OCI-LY1 (cell line): ENCODE data around the gene SH3PXD2A.

Experiments used
- H2AFZ ChIP-seq: fragments of 200-600 bp; sonication (generic), shearing (Covaris generic); 2 replicates; pipeline ENCODE4 v1.6.0; 2014; ENCODE audit warnings: antibody characterized with exemption, mild to moderate bottlenecking, low read length
- H3F3A ChIP-seq: fragments of 200-600 bp; sonication (generic), shearing (Covaris generic); 2 replicates; pipeline ENCODE4 v1.6.0; 2014; ENCODE audit warnings: mild to moderate bottlenecking, antibody characterized with exemption, low read length, moderate library complexity; ENCODE audit not compliant: insufficient read depth
- H3K27ac ChIP-seq: fragments of 200-600 bp; sonication (generic); 2 replicates; pipeline ENCODE4 v1.5.1; 2014; ENCODE audit warnings: low read length, mixed run types, mild to moderate bottlenecking, low read depth; ENCODE audit not compliant: poor library complexity, severe bottlenecking
- H3K27me3 ChIP-seq: fragments of 200-600 bp; sonication (generic); 2 replicates; pipeline ENCODE4 v1.6.0; 2014; ENCODE audit warnings: antibody characterized with exemption, mild to moderate bottlenecking, low read length, moderate library complexity; ENCODE audit not compliant: insufficient read depth
- H3K36me3 ChIP-seq: fragments of 200-600 bp; sonication (generic); 2 replicates; pipeline ENCODE4 v1.6.1; 2014; ENCODE audit warnings: mild to moderate bottlenecking, antibody characterized with exemption, low read length, moderate library complexity, mixed read lengths; ENCODE audit not compliant: insufficient read depth
- H3K4me1 ChIP-seq: fragments of 200-600 bp; sonication (generic); 2 replicates; pipeline ENCODE4 v1.5.1; 2014; ENCODE audit warnings: mild to moderate bottlenecking, low read length, moderate library complexity; ENCODE audit not compliant: insufficient read depth, severe bottlenecking
- H3K4me2 ChIP-seq: fragments of 200-600 bp; sonication (generic), shearing (Covaris generic); 2 replicates; pipeline ENCODE4 v1.6.1; 2014; ENCODE audit warnings: low read length
- H3K4me3 ChIP-seq: fragments of 200-600 bp; sonication (generic); 2 replicates; pipeline ENCODE4 v1.5.1; 2014; ENCODE audit warnings: low read length, low read depth, mild to moderate bottlenecking, mixed read lengths; ENCODE audit not compliant: poor library complexity, severe bottlenecking
- H3K79me2 ChIP-seq: fragments of 200-600 bp; shearing (Covaris generic); 2 replicates; pipeline ENCODE4 v1.6.1; 2016; ENCODE audit warnings: mixed run types, low read length, mixed read lengths; ENCODE audit not compliant: insufficient read depth
- H3K9ac ChIP-seq: fragments of 200-600 bp; sonication (generic), shearing (Covaris generic); 2 replicates; pipeline ENCODE4 v1.6.1; 2014; ENCODE audit warnings: mild to moderate bottlenecking, low read length, mixed read lengths
- H3K9me2 ChIP-seq: fragments of 200-600 bp; sonication (generic), shearing (Covaris generic); 2 replicates; pipeline ENCODE4 v1.6.1; 2014; ENCODE audit warnings: low read depth, mild to moderate bottlenecking, low read length, mixed read lengths
- H3K9me3 ChIP-seq: fragments of 200-600 bp; shearing (Covaris generic); 2 replicates; pipeline ENCODE4 v1.6.1; 2014; ENCODE audit warnings: low read length, mixed read lengths
- H4K20me1 ChIP-seq: fragments of 200-600 bp; sonication (generic), shearing (Covaris generic); 2 replicates; pipeline ENCODE4 v1.6.0; 2016; ENCODE audit warnings: mild to moderate bottlenecking, low read length; ENCODE audit not compliant: insufficient read depth
- EZH2 ChIP-seq: fragments of 200-600 bp; sonication (generic), shearing (Covaris generic); IDR thresholded peaks from 2 replicates; pipeline ENCODE4 v1.8.0; 2017; ENCODE audit warnings: borderline replicate concordance, mixed run types, mild to moderate bottlenecking, antibody characterized with exemption, low read length, moderate library complexity, mixed read lengths
- TF ChIP-seq, protein P1 (sequence below): fragments of 200-600 bp; sonication (generic), shearing (Covaris generic); IDR thresholded peaks from 2 replicates; pipeline ENCODE4 v1.5.1; 2017; ENCODE audit warnings: mild to moderate bottlenecking, antibody characterized with exemption, low read length, moderate library complexity, mixed read lengths

The SH3PXD2A gene

GRCh38 chr10:103555712-103556111, 299.7 kb downstream of the SH3PXD2A start:
- Histone ChIP-seq H2AFZ (no peak overlapping the region), H3F3A (no peaks in the 10 kb centered on the region), H4K20me1 (no peaks in the 10 kb centered on the region), H3K79me2 (no peaks in the 10 kb centered on the region), H3K27ac (no peak overlapping the region), H3K4me1 (no peaks in the 10 kb centered on the region), H3K4me3 (no peak overlapping the region), H3K4me2 (no peak overlapping the region), H3K9ac (no peak overlapping the region), H3K27me3 (peaks cover 10% of the 10 kb centered on the region; the same call in 1 of the 2 replicates), H3K9me2 (no peaks in the 10 kb centered on the region), H3K9me3 (no peaks in the 10 kb centered on the region), H3K36me3 (no peaks in the 10 kb centered on the region)
- TF ChIP-seq, protein P1, sequence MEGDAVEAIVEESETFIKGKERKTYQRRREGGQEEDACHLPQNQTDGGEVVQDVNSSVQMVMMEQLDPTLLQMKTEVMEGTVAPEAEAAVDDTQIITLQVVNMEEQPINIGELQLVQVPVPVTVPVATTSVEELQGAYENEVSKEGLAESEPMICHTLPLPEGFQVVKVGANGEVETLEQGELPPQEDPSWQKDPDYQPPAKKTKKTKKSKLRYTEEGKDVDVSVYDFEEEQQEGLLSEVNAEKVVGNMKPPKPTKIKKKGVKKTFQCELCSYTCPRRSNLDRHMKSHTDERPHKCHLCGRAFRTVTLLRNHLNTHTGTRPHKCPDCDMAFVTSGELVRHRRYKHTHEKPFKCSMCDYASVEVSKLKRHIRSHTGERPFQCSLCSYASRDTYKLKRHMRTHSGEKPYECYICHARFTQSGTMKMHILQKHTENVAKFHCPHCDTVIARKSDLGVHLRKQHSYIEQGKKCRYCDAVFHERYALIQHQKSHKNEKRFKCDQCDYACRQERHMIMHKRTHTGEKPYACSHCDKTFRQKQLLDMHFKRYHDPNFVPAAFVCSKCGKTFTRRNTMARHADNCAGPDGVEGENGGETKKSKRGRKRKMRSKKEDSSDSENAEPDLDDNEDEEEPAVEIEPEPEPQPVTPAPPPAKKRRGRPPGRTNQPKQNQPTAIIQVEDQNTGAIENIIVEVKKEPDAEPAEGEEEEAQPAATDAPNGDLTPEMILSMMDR = no peak
- TF ChIP-seq EZH2 = no peak

DNA sequence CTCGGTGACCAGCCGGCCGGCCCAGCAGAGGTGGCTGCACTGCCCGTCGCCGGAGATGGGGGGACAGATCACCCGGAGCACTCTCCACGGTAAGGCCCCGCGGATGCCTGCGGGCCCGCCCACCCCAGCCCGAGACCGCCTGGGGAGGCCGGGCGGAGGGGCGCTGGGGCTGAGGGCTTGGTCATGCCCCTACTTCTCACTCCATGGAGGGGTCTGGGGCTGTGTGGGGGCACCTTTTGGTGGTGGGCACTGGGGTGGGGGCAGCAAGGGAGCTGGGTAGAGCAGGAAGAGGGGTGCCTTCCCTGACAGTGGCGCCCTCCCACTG, 300.1 kb downstream of the SH3PXD2A start:
- H3K4me2 ChIP-seq = no peak overlapping the region

GRCh38 chr10:103554488-103555324, 300.7 kb downstream of the SH3PXD2A start:
- Histone ChIP-seq H3K9ac (no peak overlapping the region), H3K36me3 (no peaks in the 10 kb centered on the region), H3K4me2 (no peak overlapping the region), H2AFZ (no peak overlapping the region), H3K27ac (no peak overlapping the region), H3K9me3 (no peaks in the 10 kb centered on the region), H3K9me2 (no peaks in the 10 kb centered on the region), H4K20me1 (no peaks in the 10 kb centered on the region), H3K27me3 (peaks cover 12% of the 10 kb centered on the region; the same call in 1 of the 2 replicates), H3F3A (no peaks in the 10 kb centered on the region), H3K79me2 (no peaks in the 10 kb centered on the region), H3K4me3 (no peak overlapping the region), H3K4me1 (no peaks in the 10 kb centered on the region)
- TF ChIP-seq, protein P1 = no peak
- no peak for TF ChIP-seq EZH2

More for the DNA sequence above, 300.1 kb downstream of the SH3PXD2A start:
- no peak overlapping the region for H3K27ac ChIP-seq
- H3K4me1 ChIP-seq = no peaks in the 10 kb centered on the region
- H4K20me1 ChIP-seq = no peaks in the 10 kb centered on the region
- H3K9me3 ChIP-seq = no peaks in the 10 kb centered on the region
- H2AFZ ChIP-seq = no peak overlapping the region
- no peaks in the 10 kb centered on the region for H3K79me2 ChIP-seq
- no peak overlapping the region for H3K4me3 ChIP-seq
- H3F3A ChIP-seq = no peaks in the 10 kb centered on the region
- peaks cover 12% of the 10 kb centered on the region; the same call in 1 of the 2 replicates for H3K27me3 ChIP-seq
- no peak for TF ChIP-seq EZH2
- TF ChIP-seq, protein P1 = no peak
- no peak overlapping the region for H3K9ac ChIP-seq
- no peaks in the 10 kb centered on the region for H3K36me3 ChIP-seq
- no peaks in the 10 kb centered on the region for H3K9me2 ChIP-seq
